H1 (cell line): ENCODE data around the gene INAFM1. TPM values are rescaled to one million over a fixed set of nuclear protein-coding genes. Genes with fewer than 3 reads are reported as not detected.

Experiments used
- CTCF ChIA-PET: fragments of 300-600 bp; sonication (Branson Sonifier 250); formaldehyde crosslinking; loops from one replicate; lab custom pipeline; 2021; ENCODE audit not compliant: partially characterized antibody; lab: Charles Lee
- POLR2A ChIA-PET: fragments of 300-600 bp; sonication (Branson Sonifier 250); formaldehyde crosslinking; loops from one replicate; lab custom pipeline; 2021; ENCODE audit warnings: inconsistent platforms; ENCODE audit not compliant: partially characterized antibody; lab: Charles Lee
- DNase-seq, 2 experiments: peaks; one replicate each; pipeline versions ENCODE4 v3.0.0 to v3.0.0-alpha.2; 2010 to 2022; ENCODE audit warnings: low spot score in 2 of 2, low read depth in 1 of 2, mixed read lengths in 1 of 2
- FAIRE-seq: peaks from 2 replicates; lab custom pipeline; 2011; peaks lifted over from hg19 to GRCh38; lab: Jason Lieb, UNC
- H2AFZ ChIP-seq: 2 replicates; pipeline ENCODE4 v1.8.1; 2012; ENCODE audit warnings: low read length, inconsistent platforms
- H2AK5ac ChIP-seq: 2 replicates; pipeline ENCODE4 v1.6.1; 2013; ENCODE audit warnings: low read depth, low read length
- H2BK120ac ChIP-seq: replicated peaks from 2 replicates; pipeline ENCODE3; 2013; ENCODE audit warnings: low read depth, low read length, inconsistent platforms
- H2BK12ac ChIP-seq: 2 replicates; pipeline ENCODE4 v1.6.1; 2013; ENCODE audit warnings: low read depth, low read length
- H2BK15ac ChIP-seq: 2 replicates; pipeline ENCODE4 v1.6.1; 2013; ENCODE audit warnings: low read length
- H2BK20ac ChIP-seq: 2 replicates; pipeline ENCODE4 v1.6.1; 2013; ENCODE audit warnings: low read length
- H2BK5ac ChIP-seq: 2 replicates; pipeline ENCODE4 v1.6.1; 2013; ENCODE audit warnings: low read depth, low read length
- H3K14ac ChIP-seq: 2 replicates; pipeline ENCODE4 v1.6.1; 2013; ENCODE audit warnings: inconsistent platforms; ENCODE audit not compliant: insufficient read length
- H3K18ac ChIP-seq: 2 replicates; pipeline ENCODE4 v1.6.1; 2013; ENCODE audit warnings: low read length; ENCODE audit errors: extremely low read depth
- H3K23ac ChIP-seq: 2 replicates; pipeline ENCODE4 v1.6.1; 2013; ENCODE audit warnings: inconsistent platforms; ENCODE audit not compliant: insufficient read length
- H3K23me2 ChIP-seq: 2 replicates; pipeline ENCODE4 v1.6.1; 2013; ENCODE audit warnings: low read depth, low read length
- H3K27ac ChIP-seq: 2 replicates; pipeline ENCODE4 v1.6.1; 2011; ENCODE audit warnings: low read depth, low read length, inconsistent platforms
- H3K27me3 ChIP-seq, 4 experiments: replicated peaks in 1 of 4; 1 replicate in 1 of 4; 2 replicates in 3 of 4; pipeline versions ENCODE4 v1.6.1 to v1.8.1; 2011 to 2013; ENCODE audit warnings: low read length in 3 of 4, mild to moderate bottlenecking in 3 of 4, inconsistent platforms in 2 of 4, mixed read lengths in 2 of 4, moderate library complexity in 1 of 4; ENCODE audit not compliant: control insufficient read depth in 3 of 4, insufficient read depth in 3 of 4; ENCODE audit errors: extremely low read depth in 1 of 4
- H3K36me3 ChIP-seq, 4 experiments: 2 replicates each; pipeline versions ENCODE4 v1.6.1 to v1.8.1; 2011 to 2013; ENCODE audit warnings: mild to moderate bottlenecking in 4 of 4, low read length in 3 of 4, moderate library complexity in 2 of 4, control low read depth in 1 of 4, inconsistent platforms in 1 of 4; ENCODE audit not compliant: insufficient read depth in 4 of 4, control insufficient read depth in 2 of 4
- H3K4ac ChIP-seq: replicated peaks from 2 replicates; pipeline ENCODE3; 2013; ENCODE audit warnings: low read length, low read depth, mixed read lengths, inconsistent platforms; ENCODE audit not compliant: insufficient read length
- H3K4me1 ChIP-seq, 4 experiments: replicated peaks in 1 of 4; 1 replicate in 1 of 4; 2 replicates in 3 of 4; pipeline versions ENCODE4 v1.6.1 to v1.8.1; 2011 to 2013; ENCODE audit warnings: low read length in 3 of 4, inconsistent platforms in 2 of 4, mixed read lengths in 1 of 4; ENCODE audit not compliant: insufficient read depth in 4 of 4, control insufficient read depth in 3 of 4
- H3K4me2 ChIP-seq, 2 experiments: 2 replicates each; pipeline versions ENCODE4 v1.6.1 to v1.8.1; 2011 to 2013; ENCODE audit warnings: low read depth in 2 of 2, low read length in 2 of 2, control low read depth in 1 of 2, inconsistent platforms in 1 of 2, mild to moderate bottlenecking in 1 of 2; ENCODE audit not compliant: insufficient read depth in 1 of 2
- H3K4me3 ChIP-seq, 4 experiments: fragments of 200-600, 300-600 bp in 1 of 4; sonication (generic), shearing (Covaris generic), sonication (Bioruptor Twin) in 1 of 4; 2 replicates each; pipeline versions ENCODE4 v1.5.1 to v1.8.1; 2011 to 2016; ENCODE audit warnings: low read length in 4 of 4, low read depth in 3 of 4, control low read depth in 2 of 4, inconsistent platforms in 2 of 4, mild to moderate bottlenecking in 2 of 4, mixed read lengths in 1 of 4, moderate library complexity in 1 of 4; ENCODE audit not compliant: insufficient read depth in 2 of 4; ENCODE audit errors: extremely low read depth in 1 of 4
- H3K56ac ChIP-seq: replicated peaks from 2 replicates; pipeline ENCODE3; 2013; ENCODE audit warnings: low read depth, mild to moderate bottlenecking, mixed read lengths, low read length, inconsistent platforms; ENCODE audit not compliant: insufficient read length
- H3K79me1 ChIP-seq: 2 replicates; pipeline ENCODE4 v1.6.1; 2013; ENCODE audit warnings: low read depth, low read length, control low read depth
- H3K79me2 ChIP-seq, 2 experiments: 2 replicates each; pipeline versions ENCODE4 v1.6.1 to v1.8.1; 2012 to 2013; ENCODE audit warnings: low read length in 2 of 2, mild to moderate bottlenecking in 2 of 2, inconsistent platforms in 1 of 2; ENCODE audit not compliant: insufficient read depth in 2 of 2, control insufficient read depth in 1 of 2
- H3K9ac ChIP-seq, 4 experiments: replicated peaks in 1 of 4; 1 replicate in 1 of 4; 2 replicates in 3 of 4; pipeline versions ENCODE4 v1.6.1 to v1.8.1; 2011 to 2013; ENCODE audit warnings: low read depth in 3 of 4, low read length in 3 of 4, control low read depth in 2 of 4, mild to moderate bottlenecking in 2 of 4, moderate library complexity in 2 of 4, inconsistent platforms in 1 of 4; ENCODE audit errors: extremely low read depth in 1 of 4
- H3K9me3 ChIP-seq, 2 experiments: 2 replicates each; pipeline versions ENCODE4 v1.6.1 to v1.8.1; 2012 to 2013; ENCODE audit warnings: mild to moderate bottlenecking in 2 of 2, moderate library complexity in 2 of 2, control low read depth in 1 of 2, inconsistent platforms in 1 of 2, low read depth in 1 of 2, low read length in 1 of 2, mixed read lengths in 1 of 2; ENCODE audit not compliant: insufficient read depth in 2 of 2
- H4K20me1 ChIP-seq, 2 experiments: replicated peaks in 1 of 2; 2 replicates each; pipeline versions ENCODE3 to v1.8.1; 2011 to 2013; ENCODE audit warnings: inconsistent platforms in 2 of 2, low read length in 2 of 2, mild to moderate bottlenecking in 1 of 2; ENCODE audit not compliant: insufficient read depth in 2 of 2, control insufficient read depth in 1 of 2
- H4K5ac ChIP-seq: 2 replicates; pipeline ENCODE4 v1.6.1; 2013; ENCODE audit warnings: low read length, low read depth, mixed read lengths, inconsistent platforms; ENCODE audit not compliant: insufficient read length
- H4K8ac ChIP-seq: 2 replicates; pipeline ENCODE4 v1.8.0; 2013; ENCODE audit warnings: mild to moderate bottlenecking, moderate library complexity, low read length, inconsistent platforms; ENCODE audit not compliant: insufficient read depth; ENCODE audit errors: extremely low read depth
- H4K91ac ChIP-seq: replicated peaks from 2 replicates; pipeline ENCODE3; 2013; ENCODE audit warnings: low read length, mixed read lengths, inconsistent platforms; ENCODE audit not compliant: insufficient read length
- BCL11A ChIP-seq, 2 experiments: IDR thresholded peaks; one replicate each; pipeline ENCODE4 v1.6.1; 2011; ENCODE audit warnings: low read depth in 2 of 2, low read length in 2 of 2, mild to moderate bottlenecking in 2 of 2
- WGBS, 2 experiments: shearing (Covaris generic) in 1 of 2; methylation state at CpG; one replicate each; pipeline versions ENCODE4 v1.1.6 to v1.1.7; 2013 to 2015; ENCODE audit warnings: low lambda C conversion rate in 2 of 2, mixed read lengths in 2 of 2, inconsistent platforms in 1 of 2, low coverage in 1 of 2, missing lambda C conversion rate in 1 of 2; ENCODE audit not compliant: insufficient replicate concordance in 2 of 2, insufficient coverage in 1 of 2, insufficient read length in 1 of 2; ENCODE audit errors: extremely low coverage in 1 of 2, missing lambda C conversion rate in 1 of 2; 5-methylcytosine and 5-hydroxymethylcytosine counted together
- polyA plus RNA-seq, 7 experiments: library from polyadenylated mRNA; depleted of rRNA in 3 of 7; stranded (reverse) in 5 of 7; unstranded in 2 of 7; fragments of >200 nt in 5 of 7; fragments of 200-250 nt in 2 of 7; gene quantifications; 1 replicate in 5 of 7; 2 replicates in 1 of 7; 4 replicates in 1 of 7; pipeline versions ENCODE4 v1.2.1 to v1.2.3, GENCODE V29; 2011 to 2013; ENCODE audit warnings: missing spikeins in 2 of 7, mixed read lengths in 2 of 7
- total RNA-seq: library from RNA; stranded (reverse); fragmentation: NEBNext Ultra II Directional; extraction: Animal tissue kit (Norgen Biotek cat#: 25700); gene quantifications from 2 replicates; pipeline ENCODE4 v1.2.1, GENCODE V29; 2021

The INAFM1 gene
- total and polyA plus RNA-seq, 2 of the 8 experiments (the other 6 are each of a cell fraction or from before 2014, with no cell fraction given): 2.6 to 3.4 TPM

DNA sequence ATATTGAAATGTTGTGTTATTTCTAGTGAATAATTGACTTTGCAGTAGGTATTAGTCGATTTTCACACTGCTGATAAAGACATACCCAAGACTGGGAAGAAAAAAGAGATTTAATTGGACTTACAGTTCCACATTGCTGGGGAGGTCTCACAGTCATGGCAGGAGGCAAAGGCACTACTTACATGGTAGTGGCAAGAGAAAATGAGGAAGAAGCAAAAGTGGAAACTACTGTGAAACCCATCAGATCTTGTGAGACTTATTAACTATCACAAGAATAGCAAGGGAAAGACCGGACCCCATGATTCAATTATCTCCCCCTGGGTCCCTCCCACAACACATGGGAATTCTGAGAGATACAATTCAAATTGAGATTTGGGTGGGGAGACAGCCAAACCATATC, 47.4 kb downstream of the INAFM1 start:
- H3K27ac ChIP-seq: no peak overlapping the region
- no peak for TF ChIP-seq BCL11A (IDR thresholded peaks at IDR 0.05; ENCODE audit: low read depth in 2 of 2, low read length in 2 of 2)
- H3K23ac ChIP-seq: no peak overlapping the region
- H3K14ac ChIP-seq: no peak overlapping the region
- FAIRE-seq (no peak), DNase-seq (no peak)
- ChIA-PET CTCF (interaction anchor here (1.9 kb wide), 1 partner anchor 27 kb away, joined by 4 read pairs; the partner anchor contains the start of gene DHX34), POLR2A (interaction anchor here (0.7 to 1.5 kb wide), 2 partner anchors 85 to 96 kb away, joined by 3 to 5 read pairs; no protein-coding TSS in a partner anchor)
- no peaks in the 10 kb centered on the region for H3K79me1 ChIP-seq
- no peak overlapping the region for H4K91ac ChIP-seq
- H3K23me2 ChIP-seq: no peaks in the 10 kb centered on the region
- H4K8ac ChIP-seq: no peak overlapping the region
- H2BK12ac ChIP-seq: no peak overlapping the region
- H3K4me1 ChIP-seq: peaks cover 0 to 3% (median 0%) of the 10 kb centered on the region in 4 experiments; a peak in 1 of 7 replicates
- H3K9me3 ChIP-seq: no peaks in the 10 kb centered on the region
- H3K36me3 ChIP-seq: no peaks in the 10 kb centered on the region
- no peaks in the 10 kb centered on the region for H4K20me1 ChIP-seq
- no peak overlapping the region for H2BK20ac ChIP-seq
- no peak overlapping the region for H2AK5ac ChIP-seq
- no peak overlapping the region for H4K5ac ChIP-seq
- H2BK15ac ChIP-seq: no peak overlapping the region
- no peak overlapping the region for H3K4me3 ChIP-seq
- 84% methylated on average over 2 of the region's 2 CpGs; no CpG with 5 or more reads in 1 of the 2 experiments for WGBS, 2 experiments
- no peak overlapping the region for H3K56ac ChIP-seq
- no peak overlapping the region for H3K4me2 ChIP-seq
- H3K27me3 ChIP-seq: no peaks in the 10 kb centered on the region; a peak in 2 of 7 replicates
- no peak overlapping the region for H2BK120ac ChIP-seq
- no peak overlapping the region for H3K18ac ChIP-seq
- H2AFZ ChIP-seq: no peak overlapping the region
- H3K4ac ChIP-seq: no peak overlapping the region
- no peak overlapping the region for H3K9ac ChIP-seq
- H3K79me2 ChIP-seq: no peaks in the 10 kb centered on the region
- no peak overlapping the region for H2BK5ac ChIP-seq
